ENCODE data around the gene CDK6. TPM values are rescaled to one million over a fixed set of nuclear protein-coding genes. Genes with fewer than 3 reads are reported as not detected.

The CDK6 gene
- polyA plus RNA-seq, 1 donor = 45.7 TPM

GRCh38 chr7:92569137-92569536 is 267.2 kb downstream of the CDK6 start:
- DNase-seq = no peak

GRCh38 chr7:92567460-92567859 is 268.9 kb downstream of the CDK6 start:
- no peak for DNase-seq

GRCh38 chr7:92563345-92563744 is 273.0 kb downstream of the CDK6 start:
- no peak for DNase-seq

- no peak for DNase-seq
Measured at GRCh38 chr7:92560602-92561001, 275.8 kb downstream of the CDK6 start.

- DNase-seq = no peak
Measured at GRCh38 chr7:92557808-92558362, 278.5 kb downstream of the CDK6 start.

GRCh38 chr7:92557249-92557648 is 279.1 kb downstream of the CDK6 start:
- no peak for DNase-seq

Other genes with a start within 250 kb of the CDK6 start
- gene FAM133B, start 246.2 kb downstream of the CDK6 start, polyA plus RNA-seq (ENCODE audit: insufficient read length) = 28.1 TPM

All from hindlimb muscle (tissue), 1 donor.